ENCODE results near the gene RWDD1.

RWDD1 gene

GRCh38 chr6:116629563-116629981 lies 58.3 kb downstream of the RWDD1 start:
- no peak for TF ChIP-seq CTCF (IDR thresholded peaks at IDR 0.05)
- H3K27ac ChIP-seq = peak overlapping the region; percentile 80
- no peaks in the 10 kb centered on the region for H3K9me3 ChIP-seq
- peak overlapping the region in 1 of 2 experiments; percentile 40 for H3K4me3 ChIP-seq (ENCODE audit: low read depth in 1 of 2, low read length in 1 of 2)
- peaks cover 29 to 44% of the 10 kb centered on the region in 2 experiments for H3K4me1 ChIP-seq (ENCODE audit: control insufficient read depth in 1 of 2, insufficient read depth in 1 of 2, low read depth in 1 of 2, low read length in 1 of 2)
- H3K27me3 ChIP-seq = peaks cover 4% of the 10 kb centered on the region
- peaks cover 6% of the 10 kb centered on the region for H3K36me3 ChIP-seq

DNA sequence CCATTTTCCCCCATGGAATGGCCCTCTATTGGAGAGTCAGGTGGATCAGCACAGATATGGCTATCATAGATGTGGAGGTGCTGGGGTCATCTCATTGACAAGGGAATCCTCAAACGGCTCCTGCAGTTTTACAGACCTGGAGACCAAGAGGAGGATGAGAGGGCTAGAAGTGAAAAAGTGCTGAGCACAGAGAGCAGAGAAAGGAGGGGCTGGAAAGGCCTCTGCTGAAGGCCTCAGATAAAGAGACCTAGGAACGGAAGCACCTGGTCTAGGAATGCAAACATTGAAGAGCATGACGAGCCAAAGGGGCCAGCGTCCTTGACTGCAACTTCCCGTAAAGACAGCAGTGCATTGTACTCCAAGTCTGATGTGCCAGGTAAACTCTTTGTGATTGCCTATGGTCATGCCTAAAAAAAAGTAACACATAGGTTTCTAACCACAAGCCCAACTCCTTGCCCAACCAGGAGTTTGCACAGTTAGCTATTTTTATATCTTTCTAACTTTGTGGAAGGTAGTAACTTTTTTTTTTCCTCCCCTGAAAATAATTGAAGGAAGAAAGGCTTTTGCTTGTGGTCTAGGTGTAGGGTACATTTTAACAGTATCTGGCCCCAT lies 60.2 kb downstream of the RWDD1 start:
- Histone ChIP-seq H3K27me3 (no peaks in the 10 kb centered on the region), H3K27ac (peak overlapping the region; percentile 62), H3K4me1 (ENCODE audit: control insufficient read depth in 1 of 2, insufficient read depth in 1 of 2, low read depth in 1 of 2, low read length in 1 of 2) (peaks cover 29 to 44% of the 10 kb centered on the region in 2 experiments), H3K9me3 (no peaks in the 10 kb centered on the region), H3K36me3 (peaks cover 6% of the 10 kb centered on the region), H3K4me3 (ENCODE audit: low read depth in 1 of 2, low read length in 1 of 2) (no peak overlapping the region)
- no peak for TF ChIP-seq CTCF (IDR thresholded peaks at IDR 0.05)

DNA sequence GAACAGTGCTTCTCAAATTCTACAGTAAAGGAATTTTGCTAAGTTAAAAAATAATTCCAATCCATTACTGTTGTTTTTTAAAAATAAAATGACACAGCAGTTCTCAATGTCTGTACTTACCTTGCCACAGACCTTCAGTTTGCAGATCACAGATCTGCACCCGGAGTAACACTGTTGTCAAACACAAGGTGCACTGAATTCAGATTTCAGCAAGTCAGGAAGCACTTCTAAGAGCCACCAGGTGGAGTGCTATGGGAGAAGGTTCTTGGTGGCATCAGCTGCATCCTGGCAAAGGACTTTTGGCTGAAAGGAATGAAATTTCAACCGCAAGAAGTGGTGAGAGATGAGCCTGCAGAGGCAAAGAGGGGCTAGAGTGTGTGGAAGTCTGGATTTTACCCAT lies 62.4 kb downstream of the RWDD1 start:
- H3K27me3 ChIP-seq = no peaks in the 10 kb centered on the region
- TF ChIP-seq CTCF (IDR thresholded peaks at IDR 0.05) = no peak

More for the DNA sequence above, 62.4 kb downstream of the RWDD1 start:
- Histone ChIP-seq H3K9me3 (no peaks in the 10 kb centered on the region), H3K36me3 (peaks cover 14% of the 10 kb centered on the region), H3K27ac (no peak overlapping the region), H3K4me1 (ENCODE audit: control insufficient read depth in 1 of 2, insufficient read depth in 1 of 2, low read depth in 1 of 2, low read length in 1 of 2) (peaks cover 29 to 35% of the 10 kb centered on the region in 2 experiments), H3K4me3 (ENCODE audit: low read depth in 1 of 2, low read length in 1 of 2) (no peak overlapping the region)

Measured in neutrophil (primary cell).